NCI-H82 treated with DMSO at 0.1 percent for 48 hours (cell line): Measurements from ENCODE around the gene ZNF827.

Source experiments
- DNase-seq: peaks from one replicate; lab custom pipeline; 2025; ENCODE audit not compliant: unreplicated experiment; lab: John Stamatoyannopoulos, UW

Gene ZNF827

GRCh38 chr4:145766273-145766672 lies 172.3 kb downstream of the ZNF827 start:
- no peak for DNase-seq

- no peak for DNase-seq
These were observed 175.2 kb downstream of the ZNF827 start for GRCh38 chr4:145763399-145763798.

- no peak for DNase-seq
These were observed 175.9 kb downstream of the ZNF827 start for GRCh38 chr4:145762719-145763118.

GRCh38 chr4:145760961-145761929 lies 177.4 kb downstream of the ZNF827 start:
- DNase-seq: no peak

- DNase-seq: no peak
These were observed 178.4 kb downstream of the ZNF827 start for GRCh38 chr4:145760176-145760575.

- no peak for DNase-seq
These were observed 181.4 kb downstream of the ZNF827 start for GRCh38 chr4:145757188-145757587.

- no peak for DNase-seq
These were observed 182.4 kb downstream of the ZNF827 start for GRCh38 chr4:145756244-145756643.

- DNase-seq: no peak
These were observed 182.8 kb downstream of the ZNF827 start for GRCh38 chr4:145755802-145756201.

GRCh38 chr4:145743641-145744040 lies 195.0 kb downstream of the ZNF827 start:
- no peak for DNase-seq

GRCh38 chr4:145740806-145741205 lies 197.8 kb downstream of the ZNF827 start:
- no peak for DNase-seq

- no peak for DNase-seq
These were observed 198.8 kb downstream of the ZNF827 start for GRCh38 chr4:145739845-145740244.

- DNase-seq: no peak
These were observed 202.3 kb downstream of the ZNF827 start for GRCh38 chr4:145736241-145736831.

GRCh38 chr4:145735827-145736226 lies 202.8 kb downstream of the ZNF827 start:
- DNase-seq: no peak

GRCh38 chr4:145735347-145735675 lies 203.3 kb downstream of the ZNF827 start:
- no peak for DNase-seq

- no peak for DNase-seq
These were observed 203.9 kb downstream of the ZNF827 start for GRCh38 chr4:145734576-145735346.

GRCh38 chr4:145734031-145734430 lies 204.6 kb downstream of the ZNF827 start:
- no peak for DNase-seq

- DNase-seq: peak; percentile 85
These were observed 205.4 kb downstream of the ZNF827 start for GRCh38 chr4:145732895-145733880.

GRCh38 chr4:145732001-145732815 lies 206.4 kb downstream of the ZNF827 start:
- no peak for DNase-seq

GRCh38 chr4:145731028-145731427 lies 207.6 kb downstream of the ZNF827 start:
- no peak for DNase-seq

- DNase-seq: no peak
These were observed 208.6 kb downstream of the ZNF827 start for GRCh38 chr4:145730026-145730425.
